Natural killer cell (primary cell): ENCODE data around the gene IMP3. TPM values are rescaled to one million over a fixed set of nuclear protein-coding genes. Genes with fewer than 3 reads are reported as not detected.

ENCODE experiments used
- ATAC-seq, 3 donors: fragments of 150-1000 bp in 2 of 3; fragments of 200-7000 bp in 1 of 3; cut with Tn5 transposase; 1 replicate in 1 of 3; 2 replicates in 2 of 3; pipeline ENCODE4 v1.10.0; 2021; ENCODE audit warnings: mild to moderate bottlenecking in 2 of 3, moderate library complexity in 2 of 3
- DNase-seq, 2 donors: peaks; one replicate each; pipeline versions ENCODE4 v3.0.0 to v3.0.0-alpha.2; 2013 to 2021; ENCODE audit warnings: mixed read lengths in 1 of 2
- H3K27ac ChIP-seq: one replicate; pipeline ENCODE4 v1.5.1; 2013; ENCODE audit warnings: mild to moderate bottlenecking, low read length
- H3K27me3 ChIP-seq: one replicate; pipeline ENCODE4 v1.6.1; 2013; ENCODE audit warnings: low read length; ENCODE audit not compliant: control insufficient read depth, insufficient read depth
- H3K36me3 ChIP-seq: one replicate; pipeline ENCODE4 v1.6.1; 2013; ENCODE audit warnings: low read length; ENCODE audit not compliant: control insufficient read depth, insufficient read depth
- H3K4me1 ChIP-seq: one replicate; pipeline ENCODE4 v1.6.1; 2013; ENCODE audit warnings: low read length; ENCODE audit not compliant: control insufficient read depth, insufficient read depth
- H3K4me3 ChIP-seq: one replicate; pipeline ENCODE4 v1.5.1; 2013; ENCODE audit warnings: low read length
- H3K9me3 ChIP-seq: one replicate; pipeline ENCODE4 v1.6.1; 2013; ENCODE audit warnings: low read length; ENCODE audit not compliant: control insufficient read depth, insufficient read depth
- H3K27ac Mint-ChIP-seq, 2 donors: one replicate each; pipeline ENCODE4 v1.8.0; 2022; ENCODE audit warnings: mild to moderate bottlenecking in 2 of 2, mixed read lengths in 2 of 2, moderate library complexity in 1 of 2
- H3K27me3 Mint-ChIP-seq, 2 donors: one replicate each; pipeline ENCODE4 v1.8.0; 2022; ENCODE audit warnings: low read depth in 2 of 2, mixed read lengths in 2 of 2
- H3K36me3 Mint-ChIP-seq: one replicate; pipeline ENCODE4 v1.8.0; 2022; ENCODE audit warnings: mixed read lengths
- H3K4me1 Mint-ChIP-seq, 2 donors: one replicate each; pipeline ENCODE4 v1.8.0; 2022; ENCODE audit warnings: mixed read lengths in 2 of 2
- H3K4me3 Mint-ChIP-seq: one replicate; pipeline ENCODE4 v1.8.0; 2022; ENCODE audit warnings: mild to moderate bottlenecking, moderate library complexity, mixed read lengths
- H3K9me3 Mint-ChIP-seq, 2 donors: one replicate each; pipeline ENCODE4 v1.8.0; 2022; ENCODE audit warnings: mixed read lengths in 2 of 2
- WGBS: methylation state at CpG from one replicate; pipeline ENCODE4 v1.1.7; 2013; ENCODE audit warnings: missing lambda C conversion rate; ENCODE audit not compliant: insufficient coverage; 5-methylcytosine and 5-hydroxymethylcytosine counted together
- intact Hi-C: fragments of 100-400 bp; cut with micrococcal nuclease; formaldehyde crosslinking; loops from one replicate; pipeline ENCODE4 v1.14.2; 2022
- total RNA-seq, 4 donors: library from RNA; stranded (reverse); fragments of 120-200 nt in 1 of 4; gene quantifications; one replicate each; pipeline versions ENCODE4 v1.2.3 to v1.2.4, GENCODE V29; 2013 to 2022
- TF ChIP-seq, protein P1 (sequence below): fragments of 200-600 bp; IDR thresholded peaks from one replicate; pipeline ENCODE4 v1.8.0; 2022; ENCODE audit warnings: antibody characterized with exemption

The IMP3 gene
- total RNA-seq, 3 donors from 2014 or later (not counting 1 experiment from before 2014, with no cell fraction given) = 22.9 to 37.1 (median 35.8) TPM

DNA sequence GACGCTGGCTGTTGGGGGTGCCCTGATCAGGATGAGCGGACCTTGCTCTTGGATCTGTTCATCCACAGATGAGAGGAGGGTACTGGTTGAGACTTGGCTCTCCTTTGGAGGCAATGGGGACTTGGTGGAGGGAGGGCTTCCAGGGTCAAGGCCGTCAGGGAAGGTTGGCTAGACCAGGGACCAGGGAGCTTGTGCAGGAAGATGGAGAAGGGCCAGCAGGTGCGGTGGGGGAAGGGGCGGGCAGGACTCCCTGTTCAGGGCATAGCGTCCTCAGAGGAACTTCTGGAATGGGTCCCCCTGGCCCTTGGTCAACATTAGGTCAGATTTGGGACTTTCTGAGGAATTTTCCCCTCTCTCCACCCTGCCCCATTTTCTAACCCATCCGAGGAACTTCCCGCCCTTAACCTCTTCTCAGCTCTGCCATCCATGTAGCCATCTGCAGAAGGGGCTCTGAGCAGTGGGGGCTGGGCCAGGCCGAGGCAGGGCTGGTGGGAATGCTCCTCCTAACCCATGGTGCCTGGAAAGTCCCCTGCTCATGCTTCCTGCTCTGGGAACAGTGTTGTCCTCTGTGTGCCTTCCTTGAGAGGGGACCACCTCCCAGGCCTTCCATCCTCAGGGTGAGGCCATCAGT lies 19.2 kb upstream of the IMP3 start:
- intact Hi-C loops = no loop called here
- no peaks in the 10 kb centered on the region for H3K27me3 ChIP-seq
- no peaks in the 10 kb centered on the region for H3K4me1 Mint-ChIP-seq
- H3K27me3 Mint-ChIP-seq = no peaks in the 10 kb centered on the region
- no peak for ATAC-seq
- H3K4me3 ChIP-seq = no peak overlapping the region
- no peaks in the 10 kb centered on the region for H3K36me3 ChIP-seq
- TF ChIP-seq, protein P1, sequence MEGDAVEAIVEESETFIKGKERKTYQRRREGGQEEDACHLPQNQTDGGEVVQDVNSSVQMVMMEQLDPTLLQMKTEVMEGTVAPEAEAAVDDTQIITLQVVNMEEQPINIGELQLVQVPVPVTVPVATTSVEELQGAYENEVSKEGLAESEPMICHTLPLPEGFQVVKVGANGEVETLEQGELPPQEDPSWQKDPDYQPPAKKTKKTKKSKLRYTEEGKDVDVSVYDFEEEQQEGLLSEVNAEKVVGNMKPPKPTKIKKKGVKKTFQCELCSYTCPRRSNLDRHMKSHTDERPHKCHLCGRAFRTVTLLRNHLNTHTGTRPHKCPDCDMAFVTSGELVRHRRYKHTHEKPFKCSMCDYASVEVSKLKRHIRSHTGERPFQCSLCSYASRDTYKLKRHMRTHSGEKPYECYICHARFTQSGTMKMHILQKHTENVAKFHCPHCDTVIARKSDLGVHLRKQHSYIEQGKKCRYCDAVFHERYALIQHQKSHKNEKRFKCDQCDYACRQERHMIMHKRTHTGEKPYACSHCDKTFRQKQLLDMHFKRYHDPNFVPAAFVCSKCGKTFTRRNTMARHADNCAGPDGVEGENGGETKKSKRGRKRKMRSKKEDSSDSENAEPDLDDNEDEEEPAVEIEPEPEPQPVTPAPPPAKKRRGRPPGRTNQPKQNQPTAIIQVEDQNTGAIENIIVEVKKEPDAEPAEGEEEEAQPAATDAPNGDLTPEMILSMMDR = no peak
- no peaks in the 10 kb centered on the region for H3K9me3 Mint-ChIP-seq
- no peak overlapping the region for H3K27ac ChIP-seq
- no peak overlapping the region for H3K27ac Mint-ChIP-seq
- H3K4me3 Mint-ChIP-seq = no peak overlapping the region
- DNase-seq = no peak
- H3K36me3 Mint-ChIP-seq = no peaks in the 10 kb centered on the region
- WGBS = 89% methylated on average over 9 of the region's 9 CpGs
- no peaks in the 10 kb centered on the region for H3K4me1 ChIP-seq
- no peaks in the 10 kb centered on the region for H3K9me3 ChIP-seq

DNA sequence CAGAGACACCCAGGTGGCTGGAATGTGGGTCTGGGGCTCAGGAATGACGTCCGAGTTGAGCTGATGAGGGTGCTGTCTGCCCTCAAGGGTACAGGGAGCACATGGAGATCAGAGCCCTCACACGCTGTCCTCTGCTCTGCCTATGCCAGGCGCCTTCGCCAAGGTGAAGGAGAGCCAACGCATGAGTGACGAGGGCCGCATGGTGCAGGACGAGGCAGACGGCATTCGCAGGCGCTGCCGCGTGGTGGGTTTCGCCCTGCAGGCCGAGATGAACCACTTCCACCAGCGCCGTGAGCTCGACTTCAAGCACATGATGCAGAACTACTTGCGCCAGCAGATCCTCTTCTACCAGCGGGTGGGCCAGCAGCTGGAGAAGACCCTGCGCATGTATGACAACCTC lies 16.8 kb upstream of the IMP3 start:
- H3K27ac Mint-ChIP-seq = no peak overlapping the region
- no peaks in the 10 kb centered on the region for H3K27me3 Mint-ChIP-seq
- no peaks in the 10 kb centered on the region for H3K9me3 Mint-ChIP-seq
- WGBS = 95% methylated on average over 22 of the region's 22 CpGs
- H3K9me3 ChIP-seq = no peaks in the 10 kb centered on the region
- peaks cover 3% of the 10 kb centered on the region for H3K4me1 ChIP-seq
- ATAC-seq = no peak
- TF ChIP-seq, protein P1 = no peak
- H3K4me3 Mint-ChIP-seq = no peak overlapping the region
- H3K36me3 Mint-ChIP-seq = no peaks in the 10 kb centered on the region
- H3K4me1 Mint-ChIP-seq = peaks cover 4 to 7% of the 10 kb centered on the region in 2 donors
- no peak for DNase-seq
- no peak overlapping the region for H3K27ac ChIP-seq
- no peaks in the 10 kb centered on the region for H3K27me3 ChIP-seq
- intact Hi-C loops = no loop called here
- no peak overlapping the region for H3K4me3 ChIP-seq
- no peaks in the 10 kb centered on the region for H3K36me3 ChIP-seq

DNA sequence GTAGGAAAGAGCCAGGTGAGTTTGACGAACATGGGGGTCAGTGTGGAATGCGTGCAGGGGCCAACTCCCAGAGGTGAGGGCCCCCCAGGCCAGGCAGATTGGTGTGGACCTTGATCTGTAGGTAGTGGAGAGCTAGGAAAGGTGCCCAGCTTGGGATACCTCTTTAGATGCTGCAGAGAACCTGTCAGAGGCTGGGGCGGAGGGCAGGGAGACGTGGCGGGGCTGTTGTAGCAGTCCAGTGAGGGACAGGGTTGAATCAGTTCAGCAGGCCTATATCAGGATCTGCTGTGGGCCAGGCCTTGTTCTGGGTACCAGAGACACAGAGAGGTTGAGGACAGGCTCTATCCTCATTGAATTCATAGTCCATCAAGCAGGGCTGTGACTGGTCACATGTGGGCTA lies 16.3 kb upstream of the IMP3 start:
- peaks cover 7% of the 10 kb centered on the region for H3K4me1 ChIP-seq
- H3K27ac ChIP-seq = no peak overlapping the region
- ATAC-seq (no peak), DNase-seq (no peak)
- H3K9me3 ChIP-seq = no peaks in the 10 kb centered on the region
- intact Hi-C loops = no loop called here
- Mint-ChIP-seq H3K4me1 (peaks cover 7 to 12% of the 10 kb centered on the region in 2 donors), H3K27me3 (no peaks in the 10 kb centered on the region), H3K9me3 (no peaks in the 10 kb centered on the region), H3K4me3 (no peak overlapping the region), H3K27ac (no peak overlapping the region), H3K36me3 (no peaks in the 10 kb centered on the region)
- H3K27me3 ChIP-seq = no peaks in the 10 kb centered on the region
- TF ChIP-seq, protein P1 = no peak
- no peaks in the 10 kb centered on the region for H3K36me3 ChIP-seq
- 93% methylated on average over 5 of the region's 5 CpGs for WGBS
- no peak overlapping the region for H3K4me3 ChIP-seq

DNA sequence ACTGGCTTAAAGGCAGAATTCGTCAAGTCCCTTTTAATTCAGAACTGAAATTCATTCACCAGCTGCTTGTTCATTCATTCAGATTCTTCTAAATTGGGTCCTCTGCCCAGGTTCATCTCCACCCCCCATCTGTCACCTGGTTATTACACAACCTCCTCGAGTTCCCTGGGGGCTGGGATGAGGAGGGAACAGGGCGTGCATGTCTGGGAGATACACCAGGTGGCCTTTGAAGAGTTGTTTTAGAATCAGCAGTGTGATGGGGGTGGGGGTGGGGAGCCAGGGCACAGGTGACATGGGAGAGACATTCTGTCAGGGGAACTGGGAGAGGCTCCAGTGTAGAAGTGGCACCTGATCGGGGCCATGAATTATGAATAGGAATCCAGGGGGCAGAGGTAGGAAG lies 15.9 kb upstream of the IMP3 start:
- Histone ChIP-seq H3K4me1 (peaks cover 11% of the 10 kb centered on the region), H3K4me3 (no peak overlapping the region), H3K9me3 (no peaks in the 10 kb centered on the region), H3K27me3 (no peaks in the 10 kb centered on the region), H3K36me3 (no peaks in the 10 kb centered on the region), H3K27ac (no peak overlapping the region)
- H3K9me3 Mint-ChIP-seq = no peaks in the 10 kb centered on the region
- H3K4me1 Mint-ChIP-seq = peaks cover 11 to 16% of the 10 kb centered on the region in 2 donors
- 67% methylated on average over 4 of the region's 4 CpGs for WGBS
- H3K36me3 Mint-ChIP-seq = no peaks in the 10 kb centered on the region
- ATAC-seq = no peak
- H3K4me3 Mint-ChIP-seq = no peak overlapping the region
- intact Hi-C loops = no loop called here
- no peak overlapping the region for H3K27ac Mint-ChIP-seq
- TF ChIP-seq, protein P1 = no peak
- no peak for DNase-seq
- no peaks in the 10 kb centered on the region for H3K27me3 Mint-ChIP-seq
